ENCODE measurements around the gene TEKT3. TPM values are rescaled to one million over a fixed set of nuclear protein-coding genes. Genes with fewer than 3 reads are reported as not detected.
A peak's percentile ranks its signal among the peaks of the same experiment; 100 is the strongest.

The TEKT3 gene
- 1.6 and 2.8 TPM in 2 replicates for total RNA-seq
- long read RNA-seq, partial matches to known transcripts = 0 of 2 reads
- long read RNA-seq, other reads (novel, unspliced or antisense) = 2 of 2 reads

DNA sequence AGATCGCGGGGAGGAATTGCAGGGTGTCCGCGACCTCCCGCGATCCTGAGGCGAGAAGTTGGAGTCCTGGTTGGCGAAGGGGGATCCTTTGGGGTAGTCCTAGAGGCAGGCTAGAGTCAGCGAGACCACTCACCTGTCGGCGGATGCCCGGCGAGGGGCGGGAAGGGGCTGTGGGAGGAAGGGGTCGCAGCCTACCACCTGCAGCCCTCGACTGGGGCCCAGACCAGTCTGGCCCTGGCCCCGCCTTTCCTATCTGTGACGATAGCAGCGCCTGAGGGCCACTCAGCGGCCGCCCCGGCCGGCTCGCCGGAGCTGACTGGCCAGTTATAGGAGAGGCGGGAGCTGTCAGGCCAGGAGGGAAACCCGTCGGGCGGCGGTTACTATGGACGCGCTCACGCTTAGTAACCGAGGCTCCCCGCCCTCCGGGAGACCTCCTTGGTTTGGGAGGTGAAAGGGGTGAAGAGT is at the start of gene TEKT3:
TSS of gene TEKT3 (minus strand) at position 213 of the 465 bp plus-strand sequence. CDS start 10,012 bp downstream, outside the sequence.
- H3K4me1 Mint-ChIP-seq (ENCODE audit: low read depth) = peaks cover 6% of the 10 kb centered on the region
- TF ChIP-seq, protein P1, sequence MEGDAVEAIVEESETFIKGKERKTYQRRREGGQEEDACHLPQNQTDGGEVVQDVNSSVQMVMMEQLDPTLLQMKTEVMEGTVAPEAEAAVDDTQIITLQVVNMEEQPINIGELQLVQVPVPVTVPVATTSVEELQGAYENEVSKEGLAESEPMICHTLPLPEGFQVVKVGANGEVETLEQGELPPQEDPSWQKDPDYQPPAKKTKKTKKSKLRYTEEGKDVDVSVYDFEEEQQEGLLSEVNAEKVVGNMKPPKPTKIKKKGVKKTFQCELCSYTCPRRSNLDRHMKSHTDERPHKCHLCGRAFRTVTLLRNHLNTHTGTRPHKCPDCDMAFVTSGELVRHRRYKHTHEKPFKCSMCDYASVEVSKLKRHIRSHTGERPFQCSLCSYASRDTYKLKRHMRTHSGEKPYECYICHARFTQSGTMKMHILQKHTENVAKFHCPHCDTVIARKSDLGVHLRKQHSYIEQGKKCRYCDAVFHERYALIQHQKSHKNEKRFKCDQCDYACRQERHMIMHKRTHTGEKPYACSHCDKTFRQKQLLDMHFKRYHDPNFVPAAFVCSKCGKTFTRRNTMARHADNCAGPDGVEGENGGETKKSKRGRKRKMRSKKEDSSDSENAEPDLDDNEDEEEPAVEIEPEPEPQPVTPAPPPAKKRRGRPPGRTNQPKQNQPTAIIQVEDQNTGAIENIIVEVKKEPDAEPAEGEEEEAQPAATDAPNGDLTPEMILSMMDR (IDR thresholded peaks at IDR 0.05; ENCODE audit: unreplicated experiment) = no peak
- H3K27me3 Mint-ChIP-seq = peaks cover 37% of the 10 kb centered on the region
- DNase-seq (ENCODE audit: low spot score, unreplicated experiment) = peak; percentile 83
- H3K27ac Mint-ChIP-seq = peak within 1 kb of the TSS; percentile 6
- no peaks in the 10 kb centered on the region for H3K36me3 Mint-ChIP-seq (ENCODE audit: insufficient read depth)
- H3K9me3 Mint-ChIP-seq (ENCODE audit: low read depth) = no peaks in the 10 kb centered on the region
- peak within 1 kb of the TSS; percentile 94 for H3K4me3 Mint-ChIP-seq (ENCODE audit: low read depth)

GRCh38 chr17:15388356-15389041 is 47.1 kb upstream of the TEKT3 start:
- Mint-ChIP-seq H3K9me3 (ENCODE audit: low read depth) (peaks cover 9% of the 10 kb centered on the region), H3K4me3 (ENCODE audit: low read depth) (no peak overlapping the region), H3K4me1 (ENCODE audit: low read depth) (peaks cover 3% of the 10 kb centered on the region), H3K36me3 (ENCODE audit: insufficient read depth) (peaks cover 2% of the 10 kb centered on the region), H3K27me3 (peaks cover 2% of the 10 kb centered on the region), H3K27ac (no peak overlapping the region)
- TF ChIP-seq, protein P1 (IDR thresholded peaks at IDR 0.05; ENCODE audit: unreplicated experiment) = no peak
- DNase-seq (ENCODE audit: low spot score, unreplicated experiment) = no peak

DNA sequence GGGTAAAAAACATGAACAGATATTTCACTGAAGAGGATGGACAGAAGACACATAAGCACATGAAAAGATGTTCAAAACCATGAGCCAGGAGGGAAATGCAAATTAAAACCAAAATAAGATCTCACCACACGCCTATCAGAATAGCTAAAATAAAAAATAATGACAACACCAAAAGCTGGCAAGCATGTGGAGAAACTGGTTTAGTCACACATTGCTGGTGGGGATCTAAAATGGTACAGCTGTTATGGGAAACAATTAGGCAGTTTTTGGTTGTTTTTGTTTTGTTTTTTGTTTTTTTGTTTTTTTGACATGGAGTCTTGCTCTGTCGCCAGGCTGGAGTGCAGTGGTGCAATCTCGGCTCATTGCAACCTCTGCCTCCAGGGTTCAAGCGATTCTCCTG is 44.7 kb upstream of the TEKT3 start:
- DNase-seq (ENCODE audit: low spot score, unreplicated experiment) = no peak
- Mint-ChIP-seq H3K36me3 (ENCODE audit: insufficient read depth) (peaks cover 2% of the 10 kb centered on the region), H3K4me3 (ENCODE audit: low read depth) (no peak overlapping the region), H3K27ac (no peak overlapping the region), H3K27me3 (no peaks in the 10 kb centered on the region), H3K4me1 (ENCODE audit: low read depth) (peaks cover 3% of the 10 kb centered on the region), H3K9me3 (ENCODE audit: low read depth) (peaks cover 9% of the 10 kb centered on the region)
- TF ChIP-seq, protein P1 (IDR thresholded peaks at IDR 0.05; ENCODE audit: unreplicated experiment) = no peak

DNA sequence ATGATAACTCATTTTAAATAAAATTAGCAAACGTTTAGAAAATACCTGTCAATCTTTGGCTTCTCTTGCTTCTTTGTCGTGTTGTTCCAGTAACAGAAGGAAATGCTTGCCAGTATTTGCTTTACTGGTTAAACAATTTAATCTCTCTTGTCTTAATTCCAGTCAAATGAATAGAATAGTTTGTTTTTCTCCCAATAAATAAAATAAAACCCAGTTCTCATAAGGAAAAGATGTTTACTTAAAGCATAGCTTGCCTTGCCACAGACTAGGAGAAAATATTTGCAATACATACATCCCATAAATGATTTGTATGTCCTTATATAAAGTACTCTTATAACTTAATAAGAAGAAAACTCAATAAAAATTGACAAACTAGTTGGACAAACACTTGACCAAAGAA is 43.9 kb upstream of the TEKT3 start:
- H3K27me3 Mint-ChIP-seq = no peaks in the 10 kb centered on the region
- peaks cover 3% of the 10 kb centered on the region for H3K4me1 Mint-ChIP-seq (ENCODE audit: low read depth)
- no peak for DNase-seq (ENCODE audit: low spot score, unreplicated experiment)
- peaks cover 2% of the 10 kb centered on the region for H3K36me3 Mint-ChIP-seq (ENCODE audit: insufficient read depth)
- H3K4me3 Mint-ChIP-seq (ENCODE audit: low read depth) = no peak overlapping the region
- H3K27ac Mint-ChIP-seq = no peak overlapping the region
- TF ChIP-seq, protein P1 (IDR thresholded peaks at IDR 0.05; ENCODE audit: unreplicated experiment) = no peak
- peaks cover 9% of the 10 kb centered on the region for H3K9me3 Mint-ChIP-seq (ENCODE audit: low read depth)

- Mint-ChIP-seq H3K9me3 (ENCODE audit: low read depth) (peaks cover 9% of the 10 kb centered on the region), H3K4me3 (ENCODE audit: low read depth) (no peak overlapping the region), H3K4me1 (ENCODE audit: low read depth) (peaks cover 3% of the 10 kb centered on the region), H3K36me3 (ENCODE audit: insufficient read depth) (peaks cover 2% of the 10 kb centered on the region), H3K27ac (no peak overlapping the region), H3K27me3 (no peaks in the 10 kb centered on the region)
- DNase-seq (ENCODE audit: low spot score, unreplicated experiment) = no peak
- TF ChIP-seq, protein P1 (IDR thresholded peaks at IDR 0.05; ENCODE audit: unreplicated experiment) = no peak
These were observed 42.9 kb upstream of the TEKT3 start for GRCh38 chr17:15384142-15384787.
